B cell (primary cell): ENCODE measurements around the gene OR14J1.

Experiments
- EZH2 ChIP-seq: IDR thresholded peaks from 2 replicates; pipeline ENCODE4 v1.6.1; 2012; ENCODE audit warnings: borderline replicate concordance, low read depth, mild to moderate bottlenecking, moderate library complexity, low read length; ENCODE audit not compliant: insufficient read depth, poor library complexity, severe bottlenecking
- TF ChIP-seq, protein P1 (sequence below): fragments of 200-600 bp; IDR thresholded peaks from one replicate; pipeline ENCODE4 v1.8.0; 2022; ENCODE audit warnings: antibody characterized with exemption, mild to moderate bottlenecking

DNA sequence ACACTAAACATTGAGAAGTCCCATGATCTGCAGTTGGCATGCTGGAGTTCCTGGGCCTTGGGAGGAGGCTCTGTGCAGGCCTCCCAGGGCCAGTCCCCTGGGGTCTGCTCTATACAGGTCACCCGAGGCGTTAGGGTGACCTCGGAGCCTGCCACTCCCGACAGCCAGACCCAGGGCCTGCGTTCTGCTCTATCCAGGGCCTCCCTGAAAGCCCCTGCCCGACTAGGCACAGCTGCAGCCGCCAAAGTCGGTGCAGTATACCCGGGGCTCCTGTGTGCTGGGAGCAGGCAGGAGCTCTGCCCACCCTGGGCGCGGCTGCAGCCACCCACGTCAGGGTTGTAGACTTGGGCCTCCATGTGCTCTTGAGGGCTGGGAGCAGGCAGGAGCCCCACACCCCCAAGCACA lies 6.3 kb upstream of the OR14J1 start:
- TF ChIP-seq, protein P1, sequence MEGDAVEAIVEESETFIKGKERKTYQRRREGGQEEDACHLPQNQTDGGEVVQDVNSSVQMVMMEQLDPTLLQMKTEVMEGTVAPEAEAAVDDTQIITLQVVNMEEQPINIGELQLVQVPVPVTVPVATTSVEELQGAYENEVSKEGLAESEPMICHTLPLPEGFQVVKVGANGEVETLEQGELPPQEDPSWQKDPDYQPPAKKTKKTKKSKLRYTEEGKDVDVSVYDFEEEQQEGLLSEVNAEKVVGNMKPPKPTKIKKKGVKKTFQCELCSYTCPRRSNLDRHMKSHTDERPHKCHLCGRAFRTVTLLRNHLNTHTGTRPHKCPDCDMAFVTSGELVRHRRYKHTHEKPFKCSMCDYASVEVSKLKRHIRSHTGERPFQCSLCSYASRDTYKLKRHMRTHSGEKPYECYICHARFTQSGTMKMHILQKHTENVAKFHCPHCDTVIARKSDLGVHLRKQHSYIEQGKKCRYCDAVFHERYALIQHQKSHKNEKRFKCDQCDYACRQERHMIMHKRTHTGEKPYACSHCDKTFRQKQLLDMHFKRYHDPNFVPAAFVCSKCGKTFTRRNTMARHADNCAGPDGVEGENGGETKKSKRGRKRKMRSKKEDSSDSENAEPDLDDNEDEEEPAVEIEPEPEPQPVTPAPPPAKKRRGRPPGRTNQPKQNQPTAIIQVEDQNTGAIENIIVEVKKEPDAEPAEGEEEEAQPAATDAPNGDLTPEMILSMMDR, result no peak
- TF ChIP-seq EZH2, result no peak
